ENCODE data around the gene PSME3IP1.
"Not testable (repeated sequence)": the region's sequence is repeated elsewhere in the genome, so short reads cannot be mapped to it uniquely, and the experiment has no call there.

Gene PSME3IP1

DNA sequence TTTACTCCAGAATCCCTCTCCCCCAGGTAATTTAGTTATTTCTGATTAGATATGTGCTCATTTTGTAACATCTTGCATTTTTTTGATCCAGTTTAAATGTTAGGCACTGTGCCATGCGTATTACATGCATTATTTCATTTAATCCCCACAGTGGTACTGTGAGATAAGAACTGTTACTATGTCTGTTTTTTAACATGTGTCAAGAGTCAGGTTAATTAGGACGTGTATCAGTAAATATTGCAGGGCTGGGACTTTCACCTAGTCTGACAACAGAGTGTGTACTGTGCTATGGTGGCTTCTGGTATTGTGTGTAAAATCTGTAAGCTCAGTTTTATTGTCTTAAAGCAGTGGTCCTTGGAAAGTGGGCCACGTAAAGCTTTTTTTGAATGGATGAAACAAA is 10.9 kb upstream of the PSME3IP1 start:
- no peak for DNase-seq (ENCODE audit: low read depth)

DNA sequence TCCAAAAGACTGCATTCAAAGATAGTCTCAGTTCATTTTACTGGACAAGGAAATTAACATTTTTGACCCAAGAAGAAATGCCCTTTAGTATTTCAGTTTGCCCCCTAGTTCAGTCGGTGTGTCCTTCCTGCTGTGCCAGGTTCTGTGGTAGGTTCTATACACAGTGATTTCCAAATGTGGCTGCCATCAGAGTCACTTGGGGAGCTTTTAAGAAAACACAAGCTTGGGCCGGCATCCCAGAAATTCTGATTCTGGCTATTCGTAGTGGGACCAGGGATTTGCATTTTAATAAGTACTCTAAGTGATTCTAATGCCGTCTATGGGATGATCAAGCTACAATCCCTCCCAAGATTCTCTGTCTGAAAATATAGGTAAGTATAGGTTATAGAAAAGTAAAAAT is 10.4 kb upstream of the PSME3IP1 start:
- no peak for DNase-seq (ENCODE audit: low read depth)

DNA sequence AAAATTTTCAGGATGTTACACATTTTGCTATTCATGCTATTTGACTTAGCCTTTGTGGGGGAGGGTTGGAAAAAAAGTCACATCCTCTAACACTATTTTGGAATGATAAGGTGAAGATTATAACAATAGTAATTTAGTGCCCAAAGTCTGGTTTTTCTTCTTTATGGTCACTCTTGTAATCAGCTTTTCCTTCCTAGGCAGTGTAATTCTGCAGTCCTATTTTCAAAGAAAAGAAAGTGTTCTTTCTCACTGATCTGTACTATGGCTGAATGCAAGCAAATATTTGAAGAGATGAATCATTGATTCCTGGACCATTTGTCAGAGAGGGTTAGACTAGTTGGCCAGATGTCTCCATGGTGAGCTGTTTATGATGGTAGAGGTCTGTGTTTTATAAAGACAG is 8.7 kb upstream of the PSME3IP1 start:
- no peak for DNase-seq (ENCODE audit: low read depth)

DNA sequence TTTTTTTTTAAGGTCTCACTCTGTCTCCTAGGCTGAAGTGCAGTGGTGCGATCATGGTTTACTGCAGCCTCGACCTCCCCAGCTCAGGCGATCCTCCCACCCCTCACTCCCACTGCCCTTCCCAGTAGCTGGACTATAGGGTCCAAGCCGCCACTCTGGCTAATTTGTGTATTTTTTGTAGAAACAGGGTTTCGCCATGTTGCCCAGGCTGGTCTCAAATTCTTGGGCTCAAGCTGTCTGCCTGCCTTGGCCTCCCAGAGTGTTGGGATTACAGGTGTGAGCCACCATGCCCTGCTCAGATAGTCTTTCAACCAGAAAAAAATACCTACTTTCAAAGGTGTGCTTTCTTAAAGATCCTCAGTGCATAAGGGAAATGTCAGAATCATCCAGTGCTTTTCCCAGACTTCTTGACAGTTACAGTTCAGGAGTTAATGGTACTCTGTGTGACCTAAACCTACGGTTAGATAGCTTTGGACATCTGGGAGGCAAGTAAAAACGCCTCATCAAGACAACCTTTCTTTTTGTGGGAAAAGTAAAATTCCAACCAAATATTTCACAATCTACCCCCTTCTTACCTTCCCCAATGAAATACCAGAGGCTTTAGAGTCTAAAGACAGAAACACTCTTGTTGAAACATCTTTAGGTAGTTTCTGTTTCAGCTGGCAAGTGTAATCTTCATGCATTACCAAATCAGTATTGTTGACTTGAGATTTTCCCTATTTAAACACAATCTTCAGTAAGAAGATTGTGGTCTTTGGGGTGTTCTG is 7.1 kb upstream of the PSME3IP1 start:
- no peak for DNase-seq (ENCODE audit: low read depth)

DNA sequence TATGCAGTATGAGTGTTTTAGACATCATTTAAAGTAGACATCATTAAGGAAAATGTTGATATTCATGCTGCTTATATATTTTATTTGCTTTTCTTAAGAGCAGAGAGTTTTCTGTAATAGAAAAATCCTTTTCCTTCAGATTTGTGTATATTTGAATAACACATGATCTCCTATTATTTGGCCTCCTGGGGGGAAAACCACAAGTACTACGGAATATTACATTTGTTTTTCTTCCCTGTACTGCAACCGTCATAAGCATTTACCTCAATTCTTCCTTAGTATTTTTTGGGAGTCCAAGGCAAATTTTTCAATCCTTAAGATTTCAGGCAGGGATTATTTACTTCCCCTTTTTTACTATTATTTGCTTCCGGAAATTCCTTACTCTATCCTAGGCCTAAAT is 6.3 kb upstream of the PSME3IP1 start:
- DNase-seq (ENCODE audit: low read depth), result no peak

DNA sequence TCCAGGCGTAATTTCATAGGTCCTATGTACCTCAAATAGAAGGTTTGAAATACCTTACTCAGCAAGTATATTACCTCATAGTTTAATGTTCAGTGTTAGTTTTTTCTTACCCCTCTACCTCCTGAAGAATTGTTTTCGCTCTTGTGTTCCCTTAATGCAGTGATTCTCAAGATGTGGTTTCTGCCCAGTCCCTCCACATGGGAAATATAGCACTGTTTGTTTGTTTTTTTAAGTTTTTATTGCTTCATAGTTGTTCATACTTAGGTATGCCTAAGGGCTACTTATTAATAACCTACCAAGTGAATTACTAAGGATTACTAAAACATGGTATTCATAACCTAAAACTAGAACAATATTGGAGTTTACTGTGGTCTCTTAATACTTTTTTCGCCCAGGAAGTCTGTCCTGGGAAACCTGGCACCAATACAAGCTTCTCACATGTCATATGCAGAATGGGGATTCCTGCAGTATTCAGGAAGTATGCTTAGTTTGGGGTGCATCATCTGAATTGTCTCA is 5.3 kb upstream of the PSME3IP1 start:
- no peak for DNase-seq (ENCODE audit: low read depth)

DNA sequence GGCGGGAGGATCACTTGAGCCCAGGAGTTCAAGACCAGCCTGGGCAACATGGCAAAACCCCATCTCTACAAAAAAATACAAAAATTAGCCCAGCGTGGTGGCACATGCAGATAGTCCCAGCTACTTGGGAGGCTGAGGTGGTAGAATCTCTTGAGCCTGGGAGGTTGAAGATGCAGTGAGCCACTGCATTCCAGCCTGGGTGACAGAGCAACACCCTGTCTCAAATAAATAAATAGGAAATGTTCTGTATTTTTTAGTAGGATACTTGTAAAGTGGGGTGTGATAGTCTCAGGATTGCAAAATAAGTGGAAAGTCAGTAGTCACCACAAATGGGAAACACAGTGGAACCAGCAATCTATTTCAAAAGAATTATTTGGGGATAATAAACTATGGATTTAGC is 4.3 kb upstream of the PSME3IP1 start:
- DNase-seq (ENCODE audit: low read depth), result no peak

DNA sequence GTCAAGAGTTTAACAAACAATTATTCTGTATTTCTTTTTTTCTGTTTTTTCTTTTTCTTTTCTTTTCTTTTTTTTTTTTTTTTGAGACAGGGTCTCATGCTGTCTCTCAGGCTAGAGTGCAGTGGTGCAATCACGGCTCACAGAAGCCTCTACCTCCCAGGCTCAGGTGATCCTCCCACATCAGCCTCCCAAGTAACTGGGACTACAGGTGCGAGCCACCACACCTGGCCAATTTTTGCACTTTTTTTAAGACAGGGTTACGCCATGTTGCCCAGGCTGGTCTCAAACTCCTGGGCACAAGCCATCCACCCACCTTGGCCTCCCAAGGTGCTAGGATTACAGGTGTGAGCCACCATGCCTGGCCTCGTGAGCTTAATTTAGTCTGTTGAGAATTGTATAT is 3.7 kb upstream of the PSME3IP1 start:
- not testable (repeated sequence) for DNase-seq (ENCODE audit: low read depth)

DNA sequence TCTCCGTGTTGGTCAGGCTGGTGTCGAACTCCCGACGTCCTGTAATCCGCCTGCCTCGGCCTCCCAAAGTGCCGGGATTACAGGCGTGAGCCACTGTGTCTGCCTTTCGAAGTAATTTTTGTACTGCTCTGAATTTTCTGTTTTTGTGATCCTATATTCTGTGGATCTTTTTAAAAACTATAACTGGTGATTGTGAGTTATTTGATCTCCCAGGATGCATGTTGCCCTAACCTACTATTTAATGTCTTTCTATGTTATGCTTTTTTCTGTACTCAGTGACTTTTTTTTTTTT is 2.8 kb upstream of the PSME3IP1 start:
- no peak for DNase-seq (ENCODE audit: low read depth)

DNA sequence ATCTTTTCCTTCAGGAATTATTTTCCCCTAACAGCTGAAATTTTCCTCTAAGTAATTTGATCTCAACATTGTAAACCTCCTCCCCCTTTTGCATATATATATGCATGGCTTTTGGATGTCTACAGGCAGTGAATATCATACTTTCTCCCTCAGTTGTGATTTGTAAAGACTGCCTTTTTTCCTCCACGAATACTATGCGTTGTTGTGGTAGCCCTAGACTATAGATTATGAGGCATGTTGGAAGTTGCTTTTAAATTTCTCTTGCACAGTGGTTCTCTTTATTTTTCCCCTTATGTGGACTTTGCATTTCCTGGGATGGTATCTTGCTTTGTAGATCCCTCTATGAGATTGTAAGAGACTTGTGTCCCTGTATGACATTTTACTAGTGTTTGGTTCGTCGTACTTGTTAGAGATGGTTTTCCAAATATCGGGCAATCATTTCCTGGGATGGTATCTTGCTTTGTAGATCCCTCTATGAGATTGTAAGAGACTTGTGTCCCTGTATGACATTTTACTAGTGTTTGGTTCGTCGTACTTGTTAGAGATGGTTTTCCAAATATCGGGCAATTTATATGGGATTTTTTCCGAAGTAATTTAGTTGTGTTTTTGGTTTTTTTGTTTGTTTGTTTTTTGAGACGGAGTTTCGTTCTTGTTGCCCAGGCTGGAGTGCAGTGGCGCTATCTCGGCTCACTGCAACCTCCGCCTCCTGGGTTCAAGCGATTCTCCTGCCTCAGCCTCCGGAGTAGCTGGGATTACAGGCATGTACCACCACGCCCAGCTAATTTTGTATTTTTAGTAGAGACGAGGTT is 2.3 kb upstream of the PSME3IP1 start:
- DNase-seq (ENCODE audit: low read depth), result not testable (repeated sequence)

DNA sequence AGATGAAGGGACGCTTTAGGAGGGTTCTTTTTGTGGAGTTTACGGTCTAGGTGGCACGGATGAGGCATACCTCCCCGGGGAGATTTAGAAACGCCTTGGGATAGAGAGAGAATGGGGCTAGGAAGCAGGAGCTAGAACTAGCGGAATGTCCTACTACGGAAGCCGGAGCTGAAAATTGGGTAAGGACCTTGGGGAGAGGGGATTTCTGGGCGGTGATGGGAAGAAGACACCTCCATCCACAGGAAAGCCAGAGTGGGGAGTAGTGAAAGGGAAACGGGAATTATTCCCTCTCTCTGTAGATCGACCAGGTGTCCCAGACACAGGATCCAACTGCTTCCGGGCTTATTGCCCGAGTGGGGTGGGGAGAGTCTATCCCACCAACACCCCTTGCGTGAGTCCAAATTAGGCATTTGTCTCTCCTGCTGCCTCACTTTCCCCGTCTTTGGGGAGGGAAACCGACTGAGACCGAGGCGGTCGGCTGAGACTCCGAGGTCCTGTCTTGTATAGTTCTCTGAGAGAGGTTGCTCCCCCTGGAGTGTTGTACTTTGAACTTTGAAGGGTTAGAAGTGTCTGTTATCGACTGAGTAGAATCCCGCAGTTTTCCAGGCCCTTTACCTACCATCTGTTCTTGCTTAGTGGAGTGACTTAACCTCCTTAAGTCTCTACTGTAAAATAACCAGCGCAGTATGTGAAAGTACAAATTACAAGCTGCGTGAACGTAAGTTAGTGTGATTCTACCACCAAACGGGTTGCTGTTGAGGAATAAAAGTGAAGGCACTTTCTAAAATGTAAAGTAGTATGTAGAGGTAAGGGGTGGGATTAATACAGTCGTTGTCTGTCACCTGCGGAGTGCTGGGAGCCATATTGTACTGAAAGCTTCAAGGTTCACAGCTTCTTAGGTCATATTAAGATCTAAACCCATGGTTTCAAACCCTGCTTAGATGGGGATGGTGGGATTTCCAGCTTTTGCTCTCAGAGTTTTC is 1.3 kb upstream of the PSME3IP1 start:
- DNase-seq (ENCODE audit: low read depth), result no peak

DNA sequence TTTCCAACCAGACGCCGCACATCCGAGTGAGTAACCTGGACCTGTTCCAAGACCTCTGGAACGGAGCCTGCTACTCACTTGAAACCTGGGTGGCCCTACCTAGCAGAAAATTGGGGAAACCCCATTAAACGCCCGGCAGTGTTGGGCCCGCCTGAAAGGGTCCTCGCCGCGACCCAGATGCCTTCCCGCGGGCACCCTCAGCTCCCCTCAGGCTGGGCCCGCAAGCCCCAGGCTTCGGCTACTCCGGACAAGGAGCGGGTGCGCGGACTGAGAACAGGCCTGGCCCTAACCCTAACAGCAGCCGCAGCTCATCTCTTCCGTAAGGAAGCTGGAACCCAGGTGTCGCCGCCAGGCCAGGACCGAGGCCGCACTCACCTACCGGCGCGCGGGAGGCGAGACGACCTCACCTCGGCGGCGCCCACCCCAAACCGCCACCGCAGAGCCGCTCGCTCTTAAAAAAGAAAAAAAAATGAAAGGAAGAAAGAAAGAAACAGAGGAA is 344 bp downstream of the PSME3IP1 start:
- DNase-seq (ENCODE audit: low read depth), result no peak

DNA sequence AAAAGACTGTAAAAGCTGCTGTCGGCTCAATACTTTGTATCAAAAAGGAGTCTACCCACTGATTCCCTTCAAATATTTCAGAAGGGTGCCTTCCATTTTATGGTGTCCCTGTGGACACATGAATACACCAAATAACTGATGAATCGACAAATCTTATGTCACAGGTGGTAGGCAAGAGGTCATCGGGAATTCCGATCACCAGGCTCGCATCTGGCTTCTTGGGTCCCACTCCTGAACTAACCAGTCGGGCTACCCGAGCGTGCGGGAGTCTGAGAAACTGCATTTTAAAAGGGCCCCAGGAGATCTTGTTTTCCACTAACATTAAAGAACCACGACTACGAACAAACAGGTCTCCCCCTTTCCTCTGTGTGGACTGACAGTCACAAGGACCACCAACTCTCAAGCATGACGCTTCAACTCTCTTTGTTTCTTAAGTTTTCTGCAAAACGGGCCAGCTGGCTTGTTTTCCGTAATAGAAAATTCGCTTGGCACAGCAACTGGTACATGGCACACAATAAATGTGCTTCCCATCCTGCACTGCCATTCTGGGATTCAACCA is 873 bp downstream of the PSME3IP1 start:
- DNase-seq (ENCODE audit: low read depth), result no peak

DNA sequence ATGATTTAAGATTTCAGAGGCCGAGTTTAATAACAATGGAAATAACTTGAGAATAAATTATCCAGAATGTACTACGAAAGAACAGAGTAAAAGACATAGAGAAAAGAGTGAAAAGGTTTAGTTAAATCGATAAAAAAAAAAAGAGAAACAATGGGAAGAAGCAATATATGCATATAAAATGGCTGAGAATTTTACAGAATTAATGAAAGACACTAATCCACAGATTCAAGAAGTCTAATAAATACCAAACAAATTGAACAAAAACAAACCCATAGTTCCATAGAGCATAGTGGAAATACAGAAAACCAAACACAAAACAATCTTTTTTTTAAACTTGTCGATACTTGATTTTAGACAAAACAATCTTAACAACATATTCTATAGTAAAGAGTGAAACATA is 1.7 kb downstream of the PSME3IP1 start:
- DNase-seq (ENCODE audit: low read depth), result no peak

DNA sequence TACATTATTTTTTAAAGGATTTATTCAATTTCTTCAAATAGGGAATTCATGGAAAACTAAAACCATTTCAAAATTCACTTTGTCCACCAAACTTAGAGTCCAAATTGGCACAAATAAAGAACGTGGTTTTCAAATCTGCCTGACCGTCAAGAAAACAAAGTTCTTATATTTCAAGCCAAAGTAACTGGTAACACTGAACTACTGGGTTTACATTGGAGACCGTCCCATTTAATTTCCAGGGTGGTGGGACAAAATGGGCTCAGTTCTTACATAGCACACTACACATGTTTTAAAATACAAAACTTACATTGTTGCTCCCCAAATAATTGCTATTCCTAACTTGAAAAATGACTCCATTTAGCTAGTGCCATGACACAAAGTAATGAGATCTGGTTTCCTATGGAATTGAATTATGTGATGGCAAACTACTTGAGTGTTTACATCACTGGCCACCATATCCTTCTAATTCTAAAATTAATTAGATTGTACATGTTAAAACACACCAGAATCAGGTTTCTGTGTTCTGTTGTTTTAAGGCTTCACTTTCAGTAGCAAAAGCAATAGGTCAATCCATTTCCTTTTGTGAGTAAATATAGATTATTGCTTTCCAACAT is 6.5 kb downstream of the PSME3IP1 start:
- DNase-seq (ENCODE audit: low read depth), result no peak

DNA sequence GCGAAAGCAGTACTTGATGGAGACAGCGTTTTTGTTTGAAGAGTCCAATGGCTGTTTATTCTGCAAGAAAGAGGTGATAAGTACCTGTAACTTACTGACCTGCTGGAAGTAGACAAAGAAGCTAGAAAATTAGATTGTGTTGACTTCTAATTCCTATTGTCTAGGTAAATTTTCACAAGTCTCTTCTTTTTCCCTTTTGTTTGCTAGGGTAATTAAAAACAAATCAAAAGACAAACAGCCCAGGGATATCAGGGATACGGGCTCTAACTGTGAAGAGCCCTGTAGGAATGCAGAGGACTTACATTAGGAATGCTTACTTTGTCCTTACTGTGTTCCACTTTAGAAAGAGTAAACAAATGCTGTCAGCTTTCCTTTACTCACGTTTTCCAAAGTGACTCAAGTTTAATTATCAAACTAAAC is 7.0 kb downstream of the PSME3IP1 start:
- no peak for DNase-seq (ENCODE audit: low read depth)

DNA sequence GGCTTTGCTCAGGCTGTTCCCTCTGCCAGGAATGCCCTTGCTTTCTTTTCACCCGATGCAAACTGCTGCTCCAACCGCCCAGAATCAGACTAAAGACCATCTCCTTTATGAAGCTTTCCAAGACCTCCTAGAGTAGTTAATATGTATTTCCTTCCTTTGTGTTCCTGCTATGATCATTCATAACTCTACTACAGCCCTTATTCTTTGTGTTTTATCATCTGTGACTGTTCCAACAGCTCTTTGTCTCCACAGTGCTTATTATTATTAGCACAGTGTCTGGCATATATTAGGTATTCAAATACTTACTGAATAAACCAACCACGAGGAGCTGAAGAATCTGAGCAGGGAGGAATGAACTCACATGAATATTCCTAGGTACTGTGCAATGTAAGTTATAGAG is 7.6 kb downstream of the PSME3IP1 start:
- DNase-seq (ENCODE audit: low read depth), result no peak

DNA sequence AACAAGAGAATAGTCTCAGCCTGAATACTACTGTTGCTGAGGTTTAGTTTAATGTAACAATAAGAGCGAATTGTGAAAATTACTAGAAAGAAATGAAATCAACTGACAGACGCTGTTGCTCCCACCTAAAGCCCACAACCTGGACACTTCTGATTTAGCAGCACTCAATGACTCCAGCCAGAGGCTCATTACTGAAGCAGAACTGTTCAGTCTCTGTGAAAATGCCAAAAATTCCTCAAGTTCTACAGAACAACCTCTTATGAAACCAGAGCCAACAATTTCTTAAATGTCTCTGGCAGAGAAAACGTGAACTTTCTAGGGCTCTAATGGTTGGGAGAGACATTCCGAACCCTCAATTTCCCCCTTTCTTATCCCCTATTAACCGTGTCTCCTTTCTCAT is 9.9 kb downstream of the PSME3IP1 start:
- DNase-seq (ENCODE audit: low read depth), result no peak

DNA sequence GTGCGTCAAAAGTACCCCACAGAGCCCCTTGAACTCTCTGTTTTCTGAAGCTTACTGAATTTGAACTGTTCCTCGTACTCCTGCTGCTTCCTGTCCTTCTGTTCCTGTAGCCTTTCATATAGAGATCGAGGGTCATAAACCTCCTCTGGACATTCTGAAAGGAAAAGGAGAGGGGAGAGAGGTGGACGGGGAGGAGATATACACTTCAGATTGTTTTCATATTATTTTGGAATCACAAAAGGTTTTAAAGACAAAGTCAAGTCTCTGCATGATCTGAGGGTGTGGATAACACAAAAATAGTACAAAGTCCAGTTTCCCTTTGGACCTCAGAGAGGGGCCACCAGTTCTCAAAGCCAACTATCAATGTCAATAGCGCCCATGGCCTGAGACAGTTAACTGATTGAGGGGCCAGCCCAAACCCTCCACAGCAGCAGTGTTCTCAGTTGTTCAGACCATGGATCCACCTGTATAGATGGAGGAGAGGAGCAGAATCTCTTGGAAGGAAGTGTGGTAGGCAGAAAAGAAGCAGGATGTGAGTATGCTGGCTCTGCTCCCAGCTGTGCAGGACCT is 13.0 kb downstream of the PSME3IP1 start:
- DNase-seq (ENCODE audit: low read depth), result no peak

DNA sequence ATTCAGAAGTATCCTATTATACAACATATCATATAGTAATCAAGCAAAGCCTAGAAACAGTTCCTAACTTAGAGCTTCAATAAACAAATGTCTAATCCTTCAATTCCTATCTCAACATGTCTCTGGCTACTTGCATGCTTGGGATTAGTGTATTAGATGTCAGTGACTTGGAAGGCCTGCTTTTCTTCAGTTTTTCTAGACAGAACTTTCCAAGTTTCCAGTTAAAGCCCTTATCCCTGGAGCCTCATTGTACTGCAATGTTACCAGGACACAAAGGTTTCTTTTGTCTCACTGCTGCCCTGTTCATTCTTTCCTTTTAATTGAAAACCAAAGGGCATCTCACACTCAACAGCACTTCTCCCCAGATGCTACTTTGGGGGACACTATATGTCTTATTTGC is 16.5 kb downstream of the PSME3IP1 start:
- DNase-seq (ENCODE audit: low read depth), result no peak

DNA sequence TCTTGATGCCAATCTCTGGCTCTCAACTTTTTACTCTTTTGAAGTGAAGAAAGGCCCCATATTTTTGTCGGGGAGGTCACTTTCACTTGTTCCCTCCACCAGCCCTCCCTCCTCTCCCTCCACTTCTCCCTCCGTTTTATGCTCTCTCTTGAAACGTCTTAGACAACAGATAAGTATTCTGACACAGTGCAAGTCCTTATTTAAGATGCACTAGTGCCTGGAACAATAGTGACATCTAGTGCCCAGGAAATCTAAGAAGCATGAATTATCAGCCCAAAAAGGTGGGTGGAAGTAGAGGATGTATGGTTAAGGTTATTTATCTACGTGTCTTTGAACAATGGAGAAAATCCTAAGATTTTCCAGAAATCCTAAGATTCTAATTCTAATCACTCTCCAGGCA is 17.9 kb downstream of the PSME3IP1 start:
- no peak for DNase-seq (ENCODE audit: low read depth)
